Mesendoderm (in vitro differentiated cells): ENCODE data around the gene SLC6A15.

Experiments used
- DNase-seq: peaks from one replicate; pipeline ENCODE4 v3.0.0; 2013
- H2AK5ac ChIP-seq: 2 replicates; pipeline ENCODE4 v1.6.1; 2013; ENCODE audit warnings: low read length, inconsistent platforms
- H2BK120ac ChIP-seq: 2 replicates; pipeline ENCODE4 v1.6.1; 2013; ENCODE audit warnings: low read depth, mild to moderate bottlenecking, low read length, moderate library complexity, mixed read lengths
- H2BK15ac ChIP-seq: replicated peaks from 2 replicates; pipeline ENCODE4 v1.6.1; 2013; ENCODE audit warnings: low read depth, mild to moderate bottlenecking, moderate library complexity
- H2BK5ac ChIP-seq: 2 replicates; pipeline ENCODE4 v1.6.1; 2013; ENCODE audit warnings: low read length, inconsistent platforms
- H3K18ac ChIP-seq: 2 replicates; pipeline ENCODE4 v1.6.1; 2013; ENCODE audit warnings: mild to moderate bottlenecking, low read length, mixed read lengths
- H3K23ac ChIP-seq: one replicate; pipeline ENCODE4 v1.6.1; 2013; ENCODE audit warnings: low read length
- H3K27ac ChIP-seq: 2 replicates; pipeline ENCODE4 v1.5.1; 2013; ENCODE audit warnings: low read depth, mild to moderate bottlenecking, inconsistent platforms, low read length, moderate library complexity
- H3K27me3 ChIP-seq: 2 replicates; pipeline ENCODE4 v1.6.1; 2013; ENCODE audit warnings: low read length, control low read depth, mild to moderate bottlenecking, inconsistent platforms; ENCODE audit not compliant: insufficient read depth, poor library complexity
- H3K36me3 ChIP-seq: 2 replicates; pipeline ENCODE4 v1.6.1; 2013; ENCODE audit warnings: low read length, inconsistent platforms; ENCODE audit not compliant: control insufficient read depth, insufficient read depth
- H3K4ac ChIP-seq: one replicate; pipeline ENCODE4 v1.6.1; 2013; ENCODE audit warnings: low read depth, mild to moderate bottlenecking, low read length, moderate library complexity
- H3K4me1 ChIP-seq: 2 replicates; pipeline ENCODE4 v1.6.1; 2013; ENCODE audit warnings: low read depth, low read length, inconsistent platforms; ENCODE audit not compliant: control insufficient read depth
- H3K4me2 ChIP-seq: 2 replicates; pipeline ENCODE4 v1.6.1; 2013; ENCODE audit warnings: low read length
- H3K4me3 ChIP-seq: 2 replicates; pipeline ENCODE4 v1.5.1; 2013; ENCODE audit warnings: mild to moderate bottlenecking, low read length
- H3K56ac ChIP-seq: one replicate; pipeline ENCODE4 v1.6.1; 2013; ENCODE audit warnings: low read length
- H3K79me1 ChIP-seq: 2 replicates; pipeline ENCODE4 v1.6.1; 2013; ENCODE audit warnings: low read length, inconsistent platforms
- H3K79me2 ChIP-seq: 2 replicates; pipeline ENCODE4 v1.6.1; 2013; ENCODE audit warnings: mild to moderate bottlenecking, low read length; ENCODE audit not compliant: control insufficient read depth, insufficient read depth
- H3K9ac ChIP-seq: 2 replicates; pipeline ENCODE4 v1.6.1; 2013; ENCODE audit warnings: low read length, inconsistent platforms
- H4K5ac ChIP-seq: one replicate; pipeline ENCODE4 v1.6.1; 2013; ENCODE audit warnings: low read length
- H4K8ac ChIP-seq: one replicate; pipeline ENCODE4 v1.6.1; 2013; ENCODE audit warnings: low read depth, mild to moderate bottlenecking, control low read depth, low read length, moderate library complexity
- WGBS: extraction: QIAGEN DNeasy Blood & Tissue Kit; methylation state at CpG from one replicate; pipeline ENCODE4 v1.1.7; 2013; ENCODE audit warnings: low lambda C conversion rate, missing lambda C conversion rate; ENCODE audit not compliant: insufficient coverage; ENCODE audit errors: extremely low coverage; 5-methylcytosine and 5-hydroxymethylcytosine counted together

SLC6A15 gene

DNA sequence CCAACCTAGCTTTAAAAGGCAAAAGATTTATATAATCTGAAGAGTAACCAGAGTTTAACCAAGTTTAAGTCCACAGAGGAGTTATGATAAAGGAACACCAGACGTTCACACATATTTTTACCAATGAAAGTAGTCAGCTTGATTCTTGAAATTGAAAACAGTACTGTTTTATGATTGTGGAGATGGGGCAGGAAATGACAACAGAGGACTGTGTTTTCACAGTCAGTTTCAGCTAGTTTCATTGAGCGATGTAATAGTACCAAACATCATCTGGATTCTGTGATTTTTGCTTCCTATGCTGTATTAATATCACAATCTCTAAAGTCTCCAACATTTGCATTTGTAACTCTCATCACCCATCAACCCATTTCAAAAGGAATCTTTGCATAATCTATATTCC is 34.2 kb upstream of the SLC6A15 start:
- Histone ChIP-seq H2BK15ac (no peak overlapping the region), H3K9ac (no peak overlapping the region), H2BK120ac (no peak overlapping the region), H3K56ac (no peak overlapping the region), H3K18ac (no peak overlapping the region), H3K4me2 (no peak overlapping the region), H2AK5ac (no peak overlapping the region), H4K5ac (no peak overlapping the region), H2BK5ac (no peak overlapping the region), H3K27me3 (no peaks in the 10 kb centered on the region), H3K27ac (no peak overlapping the region), H3K4me1 (no peaks in the 10 kb centered on the region), H4K8ac (no peak overlapping the region), H3K79me2 (no peaks in the 10 kb centered on the region), H3K4me3 (no peak overlapping the region), H3K4ac (no peak overlapping the region), H3K79me1 (no peaks in the 10 kb centered on the region), H3K23ac (no peak overlapping the region), H3K36me3 (no peaks in the 10 kb centered on the region)
- no peak for DNase-seq
- WGBS: no CpG with 5 or more reads among the region's 2 CpGs

DNA sequence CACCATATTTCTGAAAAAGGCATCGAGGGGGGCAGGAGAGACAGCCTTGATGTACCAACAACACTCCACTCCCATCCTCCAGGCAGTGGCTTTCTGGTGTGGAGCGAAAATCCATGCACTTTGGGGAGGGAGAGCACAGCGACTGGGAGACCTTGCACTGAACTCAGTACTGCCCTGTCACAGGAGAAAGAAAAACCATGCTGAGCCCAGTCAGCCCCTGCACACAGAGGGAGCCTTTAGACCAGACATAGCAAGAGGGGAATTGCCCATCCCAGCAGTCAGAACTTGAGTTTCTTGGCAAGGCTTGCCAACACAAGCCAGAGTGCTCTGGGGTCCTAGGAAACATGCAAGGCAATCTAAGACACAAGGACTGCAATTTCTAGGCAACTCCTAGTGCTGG is 24.8 kb upstream of the SLC6A15 start:
- H3K4me2 ChIP-seq: no peak overlapping the region
- no peak overlapping the region for H4K5ac ChIP-seq
- no CpG with 5 or more reads among the region's 3 CpGs for WGBS
- no peak overlapping the region for H3K4me3 ChIP-seq
- H3K79me1 ChIP-seq: no peaks in the 10 kb centered on the region
- no peak overlapping the region for H3K56ac ChIP-seq
- no peak overlapping the region for H3K23ac ChIP-seq
- H2AK5ac ChIP-seq: no peak overlapping the region
- H3K79me2 ChIP-seq: no peaks in the 10 kb centered on the region
- no peaks in the 10 kb centered on the region for H3K4me1 ChIP-seq
- H3K18ac ChIP-seq: no peak overlapping the region
- no peak overlapping the region for H2BK15ac ChIP-seq
- no peaks in the 10 kb centered on the region for H3K36me3 ChIP-seq
- no peak overlapping the region for H2BK120ac ChIP-seq
- H4K8ac ChIP-seq: no peak overlapping the region
- no peak overlapping the region for H3K4ac ChIP-seq
- no peak overlapping the region for H2BK5ac ChIP-seq
- H3K27ac ChIP-seq: no peak overlapping the region
- H3K9ac ChIP-seq: no peak overlapping the region
- DNase-seq: no peak
- H3K27me3 ChIP-seq: no peaks in the 10 kb centered on the region

DNA sequence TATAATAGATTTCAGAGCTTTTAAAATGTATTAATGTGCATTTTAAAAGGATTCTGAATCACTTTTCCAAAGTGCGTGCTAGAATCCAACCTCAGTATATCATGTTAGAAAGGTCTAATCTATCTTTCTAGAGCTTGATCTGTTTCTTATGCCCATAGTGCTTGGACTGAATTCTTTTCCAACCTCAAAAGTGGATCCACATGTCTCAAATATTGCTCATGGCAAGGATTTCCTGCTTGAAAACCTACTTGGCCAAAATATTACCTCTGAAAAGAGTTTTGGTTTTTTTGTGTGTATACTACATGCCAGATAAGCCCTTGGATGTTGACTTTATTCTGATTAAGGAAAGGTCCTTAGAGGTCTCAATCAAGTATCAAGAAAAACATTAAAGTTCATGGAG is 16.9 kb upstream of the SLC6A15 start:
- H3K4me2 ChIP-seq: no peak overlapping the region
- DNase-seq: no peak
- H3K23ac ChIP-seq: no peak overlapping the region
- no peak overlapping the region for H2BK120ac ChIP-seq
- WGBS: no CpG with 5 or more reads among the region's 1 CpG
- H2AK5ac ChIP-seq: no peak overlapping the region
- H3K9ac ChIP-seq: no peak overlapping the region
- no peak overlapping the region for H4K5ac ChIP-seq
- no peaks in the 10 kb centered on the region for H3K27me3 ChIP-seq
- H2BK5ac ChIP-seq: no peak overlapping the region
- H3K4me1 ChIP-seq: no peaks in the 10 kb centered on the region
- H3K79me1 ChIP-seq: no peaks in the 10 kb centered on the region
- H3K4me3 ChIP-seq: no peak overlapping the region
- H3K4ac ChIP-seq: no peak overlapping the region
- H2BK15ac ChIP-seq: no peak overlapping the region
- H3K56ac ChIP-seq: no peak overlapping the region
- no peaks in the 10 kb centered on the region for H3K79me2 ChIP-seq
- H3K36me3 ChIP-seq: no peaks in the 10 kb centered on the region
- no peak overlapping the region for H3K18ac ChIP-seq
- no peak overlapping the region for H3K27ac ChIP-seq
- no peak overlapping the region for H4K8ac ChIP-seq

DNA sequence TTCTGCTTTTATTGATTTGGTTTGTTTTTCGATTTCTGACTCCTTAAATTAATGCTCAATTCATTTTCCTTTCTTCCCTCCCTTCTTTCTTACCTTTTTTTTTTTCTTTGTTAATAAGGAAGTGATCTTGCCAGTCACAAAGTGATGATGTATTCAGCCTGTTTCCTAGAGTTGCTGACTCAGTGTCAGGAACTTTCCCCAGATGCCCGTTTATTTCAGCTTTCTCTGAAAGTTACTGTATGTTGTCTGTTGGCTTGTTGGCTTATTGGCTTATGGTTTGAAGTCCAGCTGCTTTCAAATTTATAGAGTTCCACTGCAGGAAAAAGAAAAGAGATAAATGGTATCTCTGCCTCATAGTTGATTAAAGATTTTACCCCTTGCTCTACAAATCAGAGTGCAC is 12.4 kb upstream of the SLC6A15 start:
- Histone ChIP-seq H3K56ac (no peak overlapping the region), H3K27ac (no peak overlapping the region), H3K9ac (no peak overlapping the region), H4K5ac (no peak overlapping the region), H3K4me3 (no peak overlapping the region), H2BK15ac (no peak overlapping the region), H4K8ac (no peak overlapping the region), H2BK120ac (no peak overlapping the region), H3K4ac (no peak overlapping the region), H3K79me2 (no peaks in the 10 kb centered on the region), H3K27me3 (no peaks in the 10 kb centered on the region), H3K4me1 (no peaks in the 10 kb centered on the region), H2BK5ac (no peak overlapping the region), H3K23ac (no peak overlapping the region), H3K18ac (no peak overlapping the region), H3K36me3 (no peaks in the 10 kb centered on the region), H3K79me1 (no peaks in the 10 kb centered on the region), H3K4me2 (no peak overlapping the region), H2AK5ac (no peak overlapping the region)
- DNase-seq: peak; percentile 41
- WGBS: no CpG with 5 or more reads among the region's 2 CpGs

DNA sequence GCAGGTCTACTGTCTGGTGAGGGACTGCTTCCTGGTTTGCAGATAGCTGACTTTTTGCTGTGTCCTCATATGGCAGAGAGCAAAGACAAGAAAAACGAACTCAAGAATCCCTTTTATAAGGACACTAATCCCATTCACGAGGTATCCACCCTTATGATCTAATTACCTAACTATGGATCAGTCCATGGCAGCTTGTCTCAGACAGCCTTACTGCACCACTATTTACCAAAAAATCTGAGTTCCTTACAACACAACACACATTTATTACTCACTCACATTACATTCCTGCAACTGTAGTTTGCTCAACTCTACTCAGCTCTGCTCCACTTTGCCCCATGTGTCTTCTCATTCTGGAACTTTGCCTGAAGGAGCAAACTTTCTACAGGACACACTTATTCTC is 10.1 kb upstream of the SLC6A15 start:
- H2BK15ac ChIP-seq: no peak overlapping the region
- no peaks in the 10 kb centered on the region for H3K79me2 ChIP-seq
- H2AK5ac ChIP-seq: no peak overlapping the region
- H3K56ac ChIP-seq: no peak overlapping the region
- no peak overlapping the region for H4K5ac ChIP-seq
- no CpG with 5 or more reads among the region's 2 CpGs for WGBS
- H3K36me3 ChIP-seq: no peaks in the 10 kb centered on the region
- no peak overlapping the region for H3K4me3 ChIP-seq
- no peak overlapping the region for H3K23ac ChIP-seq
- H3K27ac ChIP-seq: no peak overlapping the region
- no peak overlapping the region for H4K8ac ChIP-seq
- H2BK120ac ChIP-seq: no peak overlapping the region
- no peak overlapping the region for H3K9ac ChIP-seq
- H2BK5ac ChIP-seq: no peak overlapping the region
- no peak overlapping the region for H3K18ac ChIP-seq
- no peak overlapping the region for H3K4me2 ChIP-seq
- DNase-seq: no peak
- H3K27me3 ChIP-seq: no peaks in the 10 kb centered on the region
- H3K4me1 ChIP-seq: no peaks in the 10 kb centered on the region
- H3K79me1 ChIP-seq: no peaks in the 10 kb centered on the region
- no peak overlapping the region for H3K4ac ChIP-seq

DNA sequence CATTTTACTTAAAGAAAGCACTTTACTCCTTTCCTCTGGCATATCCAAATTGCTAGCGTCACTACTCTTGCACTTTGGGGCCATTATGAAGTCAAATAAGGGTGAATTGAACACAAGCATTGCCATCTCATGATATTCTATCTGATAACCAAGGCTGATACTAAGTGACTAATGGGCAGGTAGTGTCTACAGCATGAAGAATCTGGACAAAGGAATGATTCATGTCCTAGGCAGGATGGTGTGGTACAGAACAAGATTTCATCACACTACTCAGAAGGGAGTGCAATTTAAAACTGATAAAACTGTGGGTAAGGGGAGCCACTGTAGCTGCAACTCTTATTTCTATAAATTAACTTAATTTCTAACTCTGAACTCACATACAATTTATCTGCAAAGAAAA is 7.7 kb upstream of the SLC6A15 start:
- DNase-seq: no peak
- Histone ChIP-seq H2AK5ac (no peak overlapping the region), H3K36me3 (no peaks in the 10 kb centered on the region), H3K79me1 (no peaks in the 10 kb centered on the region), H4K8ac (no peak overlapping the region), H3K4me3 (no peak overlapping the region), H3K27me3 (no peaks in the 10 kb centered on the region), H3K4ac (no peak overlapping the region), H2BK15ac (no peak overlapping the region), H2BK120ac (no peak overlapping the region), H3K9ac (no peak overlapping the region), H4K5ac (no peak overlapping the region), H3K23ac (no peak overlapping the region), H3K79me2 (no peaks in the 10 kb centered on the region), H3K4me1 (no peaks in the 10 kb centered on the region), H2BK5ac (no peak overlapping the region), H3K56ac (no peak overlapping the region), H3K18ac (no peak overlapping the region), H3K4me2 (no peak overlapping the region), H3K27ac (no peak overlapping the region)
- WGBS: no CpG with 5 or more reads among the region's 1 CpG
